SH-SY5Y (cell line): ENCODE measurements around the gene ZCCHC24.

Experiments used
- GATA2 ChIP-seq: IDR thresholded peaks from 2 replicates; pipeline ENCODE4 v1.6.1; 2011; ENCODE audit warnings: mild to moderate bottlenecking, low read depth, low read length
- GATA3 ChIP-seq: IDR thresholded peaks from 2 replicates; pipeline ENCODE4 v1.6.1; 2011; ENCODE audit warnings: low read depth, mild to moderate bottlenecking, low read length, moderate library complexity

DNA sequence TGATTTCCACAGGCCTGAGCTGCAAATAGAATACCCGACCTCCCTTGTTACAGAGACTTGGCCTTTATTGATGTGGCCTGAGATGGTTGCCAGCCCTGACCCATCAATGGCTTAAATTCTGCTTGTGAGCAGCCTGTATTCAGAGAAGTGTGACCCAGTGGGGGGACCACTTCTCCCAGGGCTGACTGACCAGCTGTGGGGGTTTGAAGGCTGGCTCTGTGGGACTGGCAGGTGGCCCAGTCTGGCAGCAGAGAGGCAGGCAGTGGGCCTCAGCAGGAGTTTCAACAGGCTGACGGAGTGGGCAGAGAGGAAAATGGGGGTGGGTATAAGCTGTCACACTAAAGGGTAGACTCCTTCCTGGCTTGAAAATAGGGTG lies 110.3 kb downstream of the ZCCHC24 start:
- no peak for TF ChIP-seq GATA3
- no peak for TF ChIP-seq GATA2
